ENCODE results near the gene TOMM34.

Gene TOMM34

DNA sequence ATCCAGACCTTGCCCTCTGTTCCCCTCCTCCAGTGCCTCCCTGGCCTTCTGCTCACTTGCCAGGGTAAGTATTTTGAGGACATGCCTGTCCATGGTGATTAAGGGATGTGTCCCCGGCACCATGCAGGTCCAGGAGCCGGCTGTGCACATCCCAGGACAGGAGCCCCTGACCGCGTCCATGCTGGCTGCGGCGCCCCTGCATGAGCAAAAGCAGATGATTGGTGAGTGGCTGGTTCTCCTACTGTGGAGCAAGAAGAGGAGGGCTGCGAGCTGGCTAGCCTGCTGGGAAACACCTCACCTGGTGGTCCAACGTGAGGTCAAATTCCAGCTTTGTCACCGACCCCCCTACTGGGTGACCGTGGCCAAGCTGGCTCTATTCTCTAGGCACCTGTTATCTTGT lies 23.7 kb downstream of the TOMM34 start:
- in situ Hi-C loops (cut with HindIII; ENCODE audit: low sequenced_read_pairs) = no loop called here

- in situ Hi-C loops (cut with HindIII; ENCODE audit: low sequenced_read_pairs) = no loop called here
These were observed 27.3 kb downstream of the TOMM34 start for GRCh38 chr20:44932916-44933315.

- in situ Hi-C loops (cut with HindIII; ENCODE audit: low sequenced_read_pairs) = no loop called here
These were observed 28.3 kb downstream of the TOMM34 start for GRCh38 chr20:44931911-44932310.

DNA sequence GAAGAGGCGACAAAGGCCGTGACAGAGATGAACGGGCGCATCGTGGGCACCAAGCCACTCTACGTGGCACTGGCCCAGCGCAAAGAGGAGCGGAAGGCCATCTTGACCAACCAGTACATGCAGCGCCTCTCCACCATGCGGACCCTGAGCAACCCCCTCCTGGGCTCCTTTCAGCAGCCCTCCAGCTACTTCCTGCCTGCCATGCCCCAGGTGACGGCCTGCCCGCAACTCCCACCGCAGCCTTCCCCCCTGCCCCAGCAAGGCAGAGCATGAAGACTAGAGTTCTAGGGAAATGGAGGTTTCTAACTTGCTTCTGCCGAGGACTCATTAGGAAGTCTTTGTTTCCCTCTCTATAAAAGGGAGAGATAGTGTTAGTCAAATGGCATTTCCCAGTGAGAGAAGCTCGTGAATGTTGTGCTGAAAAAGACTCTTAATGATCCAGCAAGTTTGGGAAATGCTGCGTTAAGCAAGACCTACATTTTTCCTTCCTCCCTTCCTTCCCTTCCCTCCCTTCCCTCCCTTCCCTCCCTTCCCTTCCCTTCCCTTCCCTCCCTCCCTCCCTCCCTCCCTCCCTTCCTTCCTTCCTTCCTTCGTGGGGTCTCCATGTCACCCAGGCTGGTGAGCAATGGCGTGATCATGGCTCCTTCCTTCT lies 29.6 kb downstream of the TOMM34 start:
- in situ Hi-C loops (cut with HindIII; ENCODE audit: low sequenced_read_pairs) = no loop called here

- in situ Hi-C loops (cut with HindIII; ENCODE audit: low sequenced_read_pairs) = no loop called here
These were observed 31.6 kb downstream of the TOMM34 start for GRCh38 chr20:44928595-44928994.

DNA sequence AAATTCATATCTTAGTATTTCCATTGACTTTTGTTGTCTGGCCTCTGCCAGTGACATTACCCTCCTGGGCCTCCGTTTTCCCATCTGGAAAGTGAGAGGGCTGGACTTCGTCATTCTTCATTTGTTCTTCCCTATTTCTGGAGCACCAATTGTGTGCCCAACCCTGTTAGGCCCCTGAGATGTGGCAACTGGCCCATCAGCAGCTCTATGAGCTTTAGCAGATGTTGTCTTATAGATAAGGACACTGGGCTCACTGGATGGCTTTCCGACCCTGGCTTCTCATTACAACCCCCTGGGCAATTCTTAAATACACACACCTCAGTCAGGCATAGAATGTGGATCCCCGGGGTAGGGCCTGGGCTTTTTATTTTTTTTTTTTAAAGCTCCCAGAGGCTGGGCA lies 35.7 kb downstream of the TOMM34 start:
- in situ Hi-C loops (cut with HindIII; ENCODE audit: low sequenced_read_pairs) = no loop called here

DNA sequence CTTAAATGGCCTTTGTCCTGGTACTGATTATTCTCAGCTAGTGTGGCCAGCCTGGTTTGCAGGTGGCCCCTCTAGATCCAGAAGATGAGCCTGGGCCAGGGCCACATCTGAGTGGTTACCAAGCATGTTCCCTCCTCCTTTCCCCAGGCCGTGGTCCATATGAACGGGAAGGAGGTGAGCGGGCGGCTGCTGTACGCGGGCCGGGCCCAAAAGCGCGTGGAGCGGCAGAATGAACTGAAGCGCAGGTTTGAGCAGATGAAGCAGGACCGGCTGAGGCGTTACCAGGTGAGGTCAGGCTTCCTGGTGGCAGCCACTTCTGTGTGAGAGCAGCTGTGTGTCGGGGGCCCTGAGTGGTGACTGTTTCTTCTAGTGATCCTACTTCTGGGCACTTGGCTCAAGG lies 38.8 kb downstream of the TOMM34 start:
- in situ Hi-C loops (cut with HindIII; ENCODE audit: low sequenced_read_pairs) = no loop called here

DNA sequence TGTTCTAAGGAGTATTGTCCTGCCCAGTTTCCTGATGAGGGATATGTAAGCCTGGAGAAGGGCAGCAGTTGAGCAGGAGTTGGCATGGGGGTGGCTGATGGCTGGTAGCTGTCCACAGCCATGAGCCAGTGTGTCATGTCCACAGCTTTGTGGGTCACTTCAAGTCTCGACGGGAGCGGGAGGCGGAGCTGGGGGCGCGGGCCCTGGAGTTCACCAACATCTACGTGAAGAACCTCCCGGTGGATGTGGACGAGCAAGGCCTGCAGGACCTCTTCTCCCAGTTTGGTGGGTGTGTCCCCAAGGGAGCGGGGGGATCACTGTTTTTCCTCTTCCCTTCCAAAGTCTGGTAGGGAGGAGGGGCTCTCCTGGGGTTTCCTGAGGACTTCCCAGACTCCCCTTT lies 41.4 kb downstream of the TOMM34 start:
- in situ Hi-C loops (cut with HindIII; ENCODE audit: low sequenced_read_pairs) = no loop called here

GRCh38 chr20:44918342-44918741 lies 41.9 kb downstream of the TOMM34 start:
- in situ Hi-C loops (cut with HindIII; ENCODE audit: low sequenced_read_pairs) = no loop called here

DNA sequence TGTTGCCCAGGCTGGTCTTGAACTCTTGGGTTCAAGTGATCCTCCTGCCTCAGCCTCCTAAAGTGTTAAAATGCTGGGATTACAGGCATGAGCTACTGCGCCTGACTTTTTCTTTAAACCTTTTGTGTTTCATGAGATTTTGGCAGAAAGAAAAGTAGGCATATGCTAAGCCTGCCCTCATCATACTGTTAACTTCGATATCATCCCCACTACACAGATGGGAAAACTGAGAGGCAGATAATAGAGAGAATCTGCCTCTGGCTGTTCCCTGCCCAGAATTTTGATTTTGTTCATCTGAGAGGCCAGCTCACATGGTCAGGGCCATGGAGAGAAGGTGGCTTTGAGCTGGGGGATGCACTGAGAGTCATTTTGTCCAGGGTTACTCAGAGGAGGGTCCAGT lies 42.8 kb downstream of the TOMM34 start:
- in situ Hi-C loops (cut with HindIII; ENCODE audit: low sequenced_read_pairs) = no loop called here

GRCh38 chr20:44916586-44916985 lies 43.6 kb downstream of the TOMM34 start:
- in situ Hi-C loops (cut with HindIII; ENCODE audit: low sequenced_read_pairs) = no loop called here

DNA sequence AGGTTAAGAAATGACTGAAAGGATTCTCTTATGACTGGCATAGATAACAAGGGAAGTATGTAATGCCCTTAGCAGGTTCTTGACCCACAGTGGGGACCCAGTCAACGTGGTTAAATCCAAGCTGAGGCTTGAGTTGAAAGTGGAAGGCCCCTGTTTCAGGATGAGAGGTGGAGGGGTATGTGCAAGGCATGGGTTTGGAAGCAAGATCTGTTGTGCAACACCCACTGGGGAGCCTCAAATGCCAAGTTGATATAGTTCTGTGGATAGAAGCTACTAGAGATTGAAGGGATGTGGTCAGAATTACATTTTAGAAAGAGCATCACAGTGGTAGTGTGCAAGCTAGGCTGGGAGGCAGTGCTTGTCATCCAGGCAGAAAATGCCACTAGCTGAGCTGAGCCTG lies 45.3 kb downstream of the TOMM34 start:
- in situ Hi-C loops (cut with HindIII; ENCODE audit: low sequenced_read_pairs) = no loop called here

DNA sequence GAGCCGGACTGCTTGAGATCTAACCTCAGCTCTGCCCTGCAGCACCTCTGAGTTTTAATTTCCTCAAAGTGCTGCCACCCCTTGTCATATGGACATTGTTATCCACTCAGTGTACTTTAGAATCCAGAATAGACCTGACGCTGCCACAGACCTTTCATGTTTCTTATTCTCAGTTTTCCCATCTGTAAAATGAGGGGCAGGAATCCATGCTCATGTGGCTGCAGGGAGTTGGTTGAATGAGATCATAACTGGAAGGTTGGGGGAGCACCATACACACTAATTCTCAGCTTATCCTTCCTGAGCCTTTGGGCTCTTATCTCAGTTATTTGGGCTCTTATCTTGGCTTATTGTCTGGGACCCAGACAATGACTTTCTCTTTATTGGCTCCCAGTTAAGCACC lies 48.0 kb downstream of the TOMM34 start:
- in situ Hi-C loops (cut with HindIII; ENCODE audit: low sequenced_read_pairs) = no loop called here

- in situ Hi-C loops (cut with HindIII; ENCODE audit: low sequenced_read_pairs) = no loop called here
These were observed 48.8 kb downstream of the TOMM34 start for GRCh38 chr20:44911264-44911921.

DNA sequence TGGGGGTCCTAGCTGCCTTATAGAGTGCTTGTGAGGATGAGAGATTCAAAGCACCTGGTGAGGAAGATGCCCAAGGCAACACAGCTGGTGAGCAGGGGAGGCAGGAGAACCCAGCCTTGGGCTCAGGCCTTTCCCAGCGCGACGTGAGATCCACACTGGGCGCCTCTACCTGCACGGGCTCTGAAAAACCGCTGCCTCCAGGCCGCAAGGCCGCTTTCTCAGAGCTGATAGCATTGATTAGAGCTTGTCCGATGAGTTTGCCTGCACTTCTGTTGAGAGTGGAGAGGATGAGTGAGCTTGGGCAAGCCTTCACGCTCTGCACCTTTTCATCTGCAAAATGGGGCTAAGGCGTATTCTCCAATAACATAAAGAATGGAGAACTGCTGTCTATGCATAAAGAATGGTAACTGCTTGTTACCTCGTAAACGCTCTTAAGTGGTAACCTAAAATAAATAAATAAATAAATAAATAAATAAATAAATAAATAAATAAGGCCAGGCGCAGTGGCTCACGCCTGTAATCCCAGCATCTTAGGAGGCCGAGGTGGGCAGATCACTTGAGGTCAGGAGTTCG lies 49.4 kb downstream of the TOMM34 start:
- in situ Hi-C loops (cut with HindIII; ENCODE audit: low sequenced_read_pairs) = no loop called here

DNA sequence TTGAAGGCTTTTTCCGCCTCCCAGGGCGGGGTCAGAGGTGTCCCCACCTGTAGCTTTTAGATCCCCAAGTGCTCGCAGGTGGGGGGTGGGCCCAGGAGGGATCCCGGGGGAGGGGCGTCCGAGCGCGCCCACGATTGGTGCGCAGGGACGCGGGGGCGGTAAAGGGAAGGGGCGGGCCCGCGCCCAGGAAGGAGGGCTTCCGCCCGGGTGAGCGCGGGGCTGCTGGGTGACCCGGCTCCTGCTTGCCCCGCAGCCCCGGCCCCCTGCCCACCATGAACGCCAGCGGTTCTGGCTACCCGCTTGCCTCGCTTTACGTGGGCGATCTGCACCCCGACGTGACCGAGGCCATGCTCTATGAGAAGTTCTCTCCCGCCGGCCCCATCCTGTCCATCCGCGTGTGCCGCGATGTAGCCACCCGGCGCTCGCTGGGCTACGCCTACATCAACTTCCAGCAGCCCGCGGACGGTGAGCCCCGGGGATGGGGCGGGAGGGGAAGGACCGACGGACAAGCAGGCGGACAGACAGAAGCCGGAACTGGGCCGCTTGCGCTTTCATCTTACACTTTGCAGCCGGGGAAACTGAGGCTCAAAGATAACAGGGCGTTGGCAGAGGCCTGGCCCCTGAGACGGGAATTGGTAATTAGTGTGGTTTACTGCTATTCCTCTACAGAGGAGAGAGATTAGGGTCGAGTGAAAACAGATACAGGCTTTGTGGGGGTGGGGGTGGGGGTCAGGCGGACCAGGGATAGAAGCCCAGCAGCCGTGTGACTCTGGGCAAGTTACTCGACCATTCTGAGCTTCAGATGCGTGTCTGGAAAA lies 50.1 kb downstream of the TOMM34 start, which contains the start of gene PABPC1L:
TSS of gene PABPC1L (plus strand) at position 189 of the 818 bp plus-strand sequence. CDS start at position 273, 84 bp downstream.
- in situ Hi-C loops (cut with HindIII; ENCODE audit: low sequenced_read_pairs) = no loop called here

GRCh38 chr20:44908987-44909871 lies 51.0 kb downstream of the TOMM34 start:
- in situ Hi-C loops (cut with HindIII; ENCODE audit: low sequenced_read_pairs) = no loop called here

DNA sequence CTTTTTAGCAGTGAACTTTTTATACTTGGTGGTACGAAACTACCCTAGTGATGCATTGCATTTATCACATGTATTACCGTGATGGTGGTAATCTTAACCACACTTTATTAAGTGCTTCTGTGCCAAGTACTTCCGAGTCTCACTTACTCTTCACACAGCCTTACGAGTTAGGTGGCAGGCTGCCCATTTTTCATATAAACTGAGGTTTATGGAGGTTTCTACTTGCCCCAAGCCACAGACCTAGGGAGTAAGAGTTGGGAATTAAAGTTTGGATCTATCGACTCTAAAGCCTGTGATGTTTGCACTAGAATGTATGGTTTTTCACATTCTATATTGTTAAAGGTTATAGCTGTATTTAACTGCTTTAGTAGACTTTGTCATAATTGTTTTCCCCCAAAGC lies 55.8 kb downstream of the TOMM34 start:
- in situ Hi-C loops (cut with HindIII; ENCODE audit: low sequenced_read_pairs) = no loop called here

DNA sequence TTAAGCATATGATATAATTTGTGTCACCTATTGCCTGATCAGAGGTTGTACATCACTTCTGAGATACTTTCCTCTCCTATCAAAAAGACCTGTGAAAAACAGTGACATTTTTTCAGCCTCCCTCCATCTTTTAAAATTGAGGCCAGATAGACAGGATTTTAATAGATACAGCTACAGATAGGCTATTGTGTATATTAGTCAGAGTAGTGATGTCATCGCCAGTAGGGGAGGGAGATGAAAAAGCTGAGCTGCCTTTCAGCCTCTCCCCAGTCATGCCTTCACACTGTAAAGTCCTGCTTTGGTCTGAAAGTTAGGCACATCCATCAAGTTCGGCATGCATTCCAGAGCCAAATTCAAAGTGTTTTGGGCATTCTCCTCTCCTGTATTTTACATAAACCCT lies 58.2 kb downstream of the TOMM34 start:
- in situ Hi-C loops (cut with HindIII; ENCODE audit: low sequenced_read_pairs) = no loop called here

GRCh38 chr20:44900231-44900854 lies 59.9 kb downstream of the TOMM34 start:
- in situ Hi-C loops (cut with HindIII; ENCODE audit: low sequenced_read_pairs) = no loop called here
